ENCODE data around the gene ZNF768. TPM values are rescaled to one million over a fixed set of nuclear protein-coding genes. Genes with fewer than 3 reads are reported as not detected.

The ZNF768 gene
- total and polyA plus RNA-seq, 7 donors: 49.0 to 125 (median 60.4) TPM

DNA sequence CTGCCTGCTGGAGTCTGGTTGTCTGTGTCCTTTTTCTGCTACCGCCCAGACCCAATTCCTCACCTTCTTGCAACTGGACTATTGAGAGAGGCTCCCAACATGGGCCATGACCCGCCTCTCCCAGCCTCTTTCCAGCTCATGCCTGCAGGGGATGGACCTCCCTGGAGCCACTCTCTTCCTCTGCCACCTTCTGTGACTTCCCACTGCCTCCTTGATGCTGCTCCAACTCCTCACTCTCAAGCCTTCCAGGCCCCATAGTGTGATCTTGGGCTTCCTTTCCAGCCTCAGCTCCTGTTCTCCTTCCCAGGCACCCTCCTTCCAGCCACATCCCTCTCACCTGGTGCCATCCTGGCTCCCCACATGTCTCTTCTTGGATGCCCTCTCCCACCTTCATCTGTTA, 11.1 kb downstream of the ZNF768 start:
- H3K9me3 ChIP-seq: no peaks in the 10 kb centered on the region
- H3K4me3 ChIP-seq: no peak overlapping the region
- no peaks in the 10 kb centered on the region for H3K36me3 ChIP-seq (ENCODE audit: insufficient read depth in 1 of 2, low read depth in 1 of 2)
- ATAC-seq (no peak), DNase-seq (no peak)
- no peak overlapping the region for H3K27ac ChIP-seq
- 72 to 80% (median 73%) methylated on average over 2 of the region's 2 CpGs for WGBS, 3 donors
- TF ChIP-seq, protein P1, sequence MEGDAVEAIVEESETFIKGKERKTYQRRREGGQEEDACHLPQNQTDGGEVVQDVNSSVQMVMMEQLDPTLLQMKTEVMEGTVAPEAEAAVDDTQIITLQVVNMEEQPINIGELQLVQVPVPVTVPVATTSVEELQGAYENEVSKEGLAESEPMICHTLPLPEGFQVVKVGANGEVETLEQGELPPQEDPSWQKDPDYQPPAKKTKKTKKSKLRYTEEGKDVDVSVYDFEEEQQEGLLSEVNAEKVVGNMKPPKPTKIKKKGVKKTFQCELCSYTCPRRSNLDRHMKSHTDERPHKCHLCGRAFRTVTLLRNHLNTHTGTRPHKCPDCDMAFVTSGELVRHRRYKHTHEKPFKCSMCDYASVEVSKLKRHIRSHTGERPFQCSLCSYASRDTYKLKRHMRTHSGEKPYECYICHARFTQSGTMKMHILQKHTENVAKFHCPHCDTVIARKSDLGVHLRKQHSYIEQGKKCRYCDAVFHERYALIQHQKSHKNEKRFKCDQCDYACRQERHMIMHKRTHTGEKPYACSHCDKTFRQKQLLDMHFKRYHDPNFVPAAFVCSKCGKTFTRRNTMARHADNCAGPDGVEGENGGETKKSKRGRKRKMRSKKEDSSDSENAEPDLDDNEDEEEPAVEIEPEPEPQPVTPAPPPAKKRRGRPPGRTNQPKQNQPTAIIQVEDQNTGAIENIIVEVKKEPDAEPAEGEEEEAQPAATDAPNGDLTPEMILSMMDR (IDR thresholded peaks at IDR 0.05): no peak
- intact Hi-C loops (cut with DNase I): no loop called here
- H3K27me3 ChIP-seq (ENCODE audit: insufficient read depth in 3 of 3, low read length in 2 of 3): no peaks in the 10 kb centered on the region
- H3K4me1 ChIP-seq: no peaks in the 10 kb centered on the region

DNA sequence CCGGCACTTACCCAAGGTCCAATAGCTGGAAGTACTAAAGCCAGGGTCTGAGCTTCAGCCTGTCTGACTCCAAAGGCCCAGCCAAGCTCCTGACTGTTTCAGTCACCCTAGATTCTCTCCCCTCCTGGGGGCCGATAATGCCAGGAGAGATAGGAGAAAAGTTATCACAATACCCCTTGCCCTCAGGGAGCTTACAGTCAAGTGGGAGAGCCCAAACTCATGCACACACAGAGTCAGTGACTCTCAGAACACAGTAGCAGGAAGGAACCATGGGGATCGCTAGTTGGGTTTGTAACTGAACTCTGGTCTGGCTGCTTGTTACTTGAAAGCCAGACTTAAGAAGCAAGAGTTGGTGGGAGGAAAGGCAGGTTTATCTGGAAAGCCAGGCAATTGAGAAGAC, 14.9 kb downstream of the ZNF768 start:
- Histone ChIP-seq H3K4me1 (no peaks in the 10 kb centered on the region), H3K9me3 (no peaks in the 10 kb centered on the region), H3K27me3 (ENCODE audit: insufficient read depth in 3 of 3, low read length in 2 of 3) (peaks cover 0 to 2% (median 0%) of the 10 kb centered on the region in 3 donors), H3K36me3 (ENCODE audit: insufficient read depth in 1 of 2, low read depth in 1 of 2) (no peaks in the 10 kb centered on the region), H3K4me3 (no peak overlapping the region), H3K27ac (no peak overlapping the region)
- WGBS, 3 donors: 88 to 91% (median 88%) methylated on average over 3 of the region's 3 CpGs
- ATAC-seq (no peak), DNase-seq (no peak)
- intact Hi-C loops (cut with DNase I): no loop called here
- TF ChIP-seq, protein P1 (IDR thresholded peaks at IDR 0.05): no peak

DNA sequence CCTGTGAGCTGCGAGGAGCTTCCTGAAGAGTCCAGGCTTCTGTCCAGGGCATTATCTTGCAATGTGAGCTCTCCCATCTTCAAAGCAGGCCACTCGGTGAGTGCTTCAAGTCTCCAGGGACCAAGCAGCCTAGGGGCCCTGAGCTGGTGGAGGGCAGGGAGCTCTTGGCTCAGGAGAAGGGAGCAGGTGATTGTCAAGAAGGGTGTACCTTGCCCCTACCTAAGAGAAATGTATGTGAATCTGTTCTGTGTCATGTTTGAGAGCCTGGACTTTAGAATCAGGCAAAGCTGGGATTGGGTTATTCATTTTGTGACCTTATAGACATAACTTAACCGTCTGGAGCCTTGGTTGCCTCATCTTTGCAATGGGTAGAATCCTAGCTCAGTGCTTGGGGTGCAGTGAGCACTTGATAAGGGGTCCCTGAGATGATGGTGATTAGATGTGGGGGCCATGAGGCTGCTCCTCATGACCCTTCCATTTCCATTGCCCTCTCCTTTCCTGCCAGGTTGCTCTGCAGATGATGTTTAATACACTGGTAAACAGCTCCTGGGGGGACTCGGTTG, 15.9 kb downstream of the ZNF768 start:
- peaks cover 0 to 2% (median 0%) of the 10 kb centered on the region in 3 donors for H3K27me3 ChIP-seq (ENCODE audit: insufficient read depth in 3 of 3, low read length in 2 of 3)
- H3K36me3 ChIP-seq (ENCODE audit: insufficient read depth in 1 of 2, low read depth in 1 of 2): no peaks in the 10 kb centered on the region
- TF ChIP-seq, protein P1 (IDR thresholded peaks at IDR 0.05): no peak
- H3K4me1 ChIP-seq: no peaks in the 10 kb centered on the region
- ATAC-seq (no peak), DNase-seq (no peak)
- 56 to 69% (median 64%) methylated on average over 4 of the region's 4 CpGs for WGBS, 3 donors
- intact Hi-C loops (cut with DNase I): no loop called here
- H3K9me3 ChIP-seq: no peaks in the 10 kb centered on the region
- no peak overlapping the region for H3K4me3 ChIP-seq
- H3K27ac ChIP-seq: no peak overlapping the region

DNA sequence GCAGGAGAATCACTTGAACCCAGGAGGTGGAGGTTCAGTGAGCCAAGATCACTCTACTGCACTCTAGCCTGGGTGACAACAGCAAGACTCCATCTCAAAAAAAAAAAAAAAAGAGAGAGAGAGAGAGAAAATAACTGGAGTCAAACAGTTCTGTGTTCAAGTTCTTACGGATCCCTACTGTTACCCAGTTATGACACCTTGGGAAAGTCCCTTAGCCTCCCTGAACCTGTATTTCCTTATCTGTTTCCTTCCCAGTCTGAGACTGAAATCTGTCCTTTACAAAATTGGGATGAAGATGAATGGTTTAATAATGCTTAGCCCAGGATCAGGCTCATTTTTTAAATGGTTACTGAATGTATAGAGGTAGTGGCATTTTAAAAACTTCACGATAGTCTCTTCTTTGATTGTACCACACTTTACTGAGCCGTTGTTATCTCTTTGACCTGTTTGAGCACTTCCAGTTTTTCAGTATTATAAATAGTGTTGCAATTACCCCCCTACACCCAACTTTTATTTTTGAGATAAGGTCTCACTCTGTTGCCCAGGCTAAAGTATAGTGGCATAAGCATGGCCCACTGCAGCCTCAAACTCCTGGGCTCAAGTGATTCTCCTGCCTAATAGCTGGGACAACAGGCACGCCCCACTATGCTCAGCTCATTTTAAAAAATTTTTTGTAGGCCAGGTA, 17.1 kb downstream of the ZNF768 start:
- TF ChIP-seq, protein P1 (IDR thresholded peaks at IDR 0.05): no peak
- Histone ChIP-seq H3K27me3 (ENCODE audit: insufficient read depth in 3 of 3, low read length in 2 of 3) (peaks cover 0 to 2% (median 0%) of the 10 kb centered on the region in 3 donors), H3K4me3 (no peak overlapping the region), H3K36me3 (ENCODE audit: insufficient read depth in 1 of 2, low read depth in 1 of 2) (no peaks in the 10 kb centered on the region), H3K4me1 (no peaks in the 10 kb centered on the region), H3K27ac (no peak overlapping the region), H3K9me3 (no peaks in the 10 kb centered on the region)
- 77 to 81% (median 80%) methylated on average over 4 of the region's 4 CpGs for WGBS, 3 donors
- ATAC-seq (no peak), DNase-seq (no peak)
- intact Hi-C loops (cut with DNase I): no loop called here
